HG03064 (cell line): ENCODE results near the gene CAST.
"Not testable (repeated sequence)": the region's sequence is repeated elsewhere in the genome, so short reads cannot be mapped to it uniquely, and the experiment has no call there.

ENCODE experiments used
- ATAC-seq: cut with Tn5 transposase; IDR thresholded peaks from one replicate; pipeline ENCODE4 v1.9.1; 2021; ENCODE audit warnings: low read depth; ENCODE audit not compliant: unreplicated experiment

Gene CAST, protein sequence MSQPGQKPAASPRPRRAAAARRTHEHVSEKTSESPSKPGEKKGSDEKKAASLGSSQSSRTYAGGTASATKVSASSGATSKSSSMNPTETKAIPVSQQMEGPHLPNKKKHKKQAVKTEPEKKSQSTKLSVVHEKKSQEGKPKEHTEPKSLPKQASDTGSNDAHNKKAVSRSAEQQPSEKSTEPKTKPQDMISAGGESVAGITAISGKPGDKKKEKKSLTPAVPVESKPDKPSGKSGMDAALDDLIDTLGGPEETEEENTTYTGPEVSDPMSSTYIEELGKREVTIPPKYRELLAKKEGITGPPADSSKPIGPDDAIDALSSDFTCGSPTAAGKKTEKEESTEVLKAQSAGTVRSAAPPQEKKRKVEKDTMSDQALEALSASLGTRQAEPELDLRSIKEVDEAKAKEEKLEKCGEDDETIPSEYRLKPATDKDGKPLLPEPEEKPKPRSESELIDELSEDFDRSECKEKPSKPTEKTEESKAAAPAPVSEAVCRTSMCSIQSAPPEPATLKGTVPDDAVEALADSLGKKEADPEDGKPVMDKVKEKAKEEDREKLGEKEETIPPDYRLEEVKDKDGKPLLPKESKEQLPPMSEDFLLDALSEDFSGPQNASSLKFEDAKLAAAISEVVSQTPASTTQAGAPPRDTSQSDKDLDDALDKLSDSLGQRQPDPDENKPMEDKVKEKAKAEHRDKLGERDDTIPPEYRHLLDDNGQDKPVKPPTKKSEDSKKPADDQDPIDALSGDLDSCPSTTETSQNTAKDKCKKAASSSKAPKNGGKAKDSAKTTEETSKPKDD

GRCh38 chr5:96661855-96662724 is at the start of gene CAST:
TSS of gene CAST (plus strand) at chr5:96662376. CDS start at chr5:96662423, 47 bp downstream.
- peak; percentile 50 for ATAC-seq

GRCh38 chr5:96614110-96614691 is 48.0 kb upstream of the CAST start:
- ATAC-seq: no peak

DNA sequence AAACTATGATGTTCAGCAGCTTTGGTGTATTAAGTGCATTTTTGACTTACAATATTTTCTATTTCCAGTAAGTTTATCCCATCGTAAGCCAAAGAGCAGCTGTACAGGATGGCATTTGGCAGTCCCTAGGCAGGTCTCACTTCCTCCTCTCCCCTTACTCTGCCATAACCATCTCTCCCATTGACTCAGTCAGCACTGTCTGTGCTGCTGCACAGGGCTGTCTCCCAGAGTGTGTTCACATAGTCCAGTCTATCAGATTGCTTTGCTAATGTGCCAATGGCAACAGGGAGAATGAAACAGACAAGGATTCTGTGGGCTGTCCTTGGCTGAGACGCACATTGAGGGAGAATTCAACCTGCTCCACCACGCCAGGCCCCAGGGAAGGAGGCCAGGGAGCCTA is 47.0 kb upstream of the CAST start:
- no peak for ATAC-seq

GRCh38 chr5:96616801-96617200 is 45.4 kb upstream of the CAST start:
- no peak for ATAC-seq

DNA sequence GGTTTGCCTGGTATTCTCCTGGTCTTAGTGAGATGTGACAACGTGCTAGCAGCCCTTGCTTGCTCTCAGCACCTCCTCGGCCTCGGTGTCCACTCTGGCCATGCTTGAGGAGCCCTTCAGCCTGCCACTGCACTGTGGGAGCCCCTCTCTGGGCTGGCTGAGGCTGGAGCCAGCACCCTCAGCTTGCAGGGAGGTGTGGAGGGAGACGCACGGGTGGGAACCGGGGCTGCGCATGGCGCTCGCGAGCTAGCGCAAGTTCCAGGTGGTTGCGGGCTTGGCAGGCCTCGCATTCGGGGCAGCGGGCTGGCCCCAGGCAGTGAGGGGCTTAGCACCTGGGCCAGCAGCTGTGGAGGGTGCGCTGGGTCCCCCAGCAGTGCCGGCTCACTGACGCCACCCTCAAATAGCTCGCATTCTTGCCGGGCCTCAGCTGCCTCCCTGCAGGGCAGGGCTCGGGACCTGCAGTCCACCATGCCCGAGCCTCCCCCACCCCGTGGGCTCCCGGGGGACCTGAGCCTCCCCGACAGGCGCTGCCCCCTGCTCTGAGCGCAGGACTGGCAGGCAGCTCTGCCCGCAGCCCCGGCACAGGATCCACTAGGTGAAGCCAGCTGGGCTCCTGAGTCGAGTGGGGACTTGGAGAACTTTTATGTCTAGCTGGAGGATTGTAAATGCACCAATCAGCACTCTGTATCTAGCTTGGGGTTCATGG is 43.7 kb upstream of the CAST start:
- not testable (repeated sequence) for ATAC-seq

DNA sequence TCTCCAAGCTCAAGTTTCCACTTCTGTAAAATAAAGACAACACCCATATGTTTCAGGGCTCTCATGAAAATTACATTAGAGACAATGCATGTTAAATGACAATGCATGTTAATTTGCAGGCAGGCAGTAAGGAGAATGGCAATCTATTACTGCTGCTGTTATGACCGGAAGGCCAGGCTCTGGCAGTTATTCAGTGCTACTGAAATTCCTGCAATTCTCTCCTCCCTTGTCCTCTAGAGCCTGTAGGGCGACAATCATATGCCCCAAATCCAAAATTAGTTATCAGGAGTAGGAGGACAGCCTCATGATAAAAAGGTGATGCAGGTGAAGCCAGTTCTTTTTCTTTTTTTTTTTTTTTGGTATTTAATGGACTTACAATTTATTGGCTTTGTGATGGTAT is 42.2 kb upstream of the CAST start:
- ATAC-seq: no peak

- ATAC-seq: no peak
These were observed 37.6 kb upstream of the CAST start for GRCh38 chr5:96624596-96624995.

- ATAC-seq: no peak
These were observed 36.8 kb upstream of the CAST start for GRCh38 chr5:96625365-96625764.

- no peak for ATAC-seq
These were observed 35.2 kb upstream of the CAST start for GRCh38 chr5:96626956-96627355.

- no peak for ATAC-seq
These were observed 34.3 kb upstream of the CAST start for GRCh38 chr5:96627792-96628398.

GRCh38 chr5:96628406-96628805 is 33.8 kb upstream of the CAST start:
- ATAC-seq: no peak

DNA sequence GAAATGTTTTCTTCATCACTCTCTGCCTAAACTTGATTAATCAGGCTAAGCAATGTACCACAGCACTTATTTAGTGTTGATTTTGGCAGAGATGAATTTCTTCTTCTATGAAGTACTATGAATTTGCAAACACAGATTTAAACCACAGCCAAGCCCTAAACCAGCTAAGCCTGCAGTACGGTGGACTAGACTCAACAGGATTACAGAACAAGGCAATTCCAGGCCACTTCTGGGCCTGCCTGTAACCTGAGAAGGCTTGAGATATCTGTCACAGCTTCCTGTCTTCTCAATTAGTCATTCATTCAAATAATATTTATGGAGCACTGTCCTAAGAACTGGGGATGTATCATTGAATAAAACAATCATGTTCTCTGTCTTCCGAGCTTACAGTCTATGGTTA is 32.4 kb upstream of the CAST start:
- ATAC-seq: no peak

DNA sequence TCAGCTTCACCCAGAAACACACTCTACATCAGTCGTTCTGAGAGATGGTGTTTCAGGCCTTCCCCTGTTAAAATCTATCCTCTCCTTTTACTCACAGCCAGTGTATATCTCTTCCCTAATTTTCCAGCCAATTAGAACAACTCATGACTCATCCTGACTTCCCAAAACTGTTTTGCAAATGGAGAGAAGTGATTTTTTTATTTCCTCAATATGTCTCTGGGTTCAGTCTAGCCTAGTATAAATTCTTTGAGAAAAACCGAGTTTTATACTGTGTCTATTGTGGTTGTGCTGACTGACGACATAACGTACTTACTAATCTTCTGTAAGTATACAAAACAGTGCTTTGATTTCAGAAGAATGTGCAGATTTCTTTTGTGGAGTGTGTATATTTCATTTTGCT is 28.4 kb upstream of the CAST start:
- ATAC-seq: no peak

- ATAC-seq: no peak
These were observed 27.3 kb upstream of the CAST start for GRCh38 chr5:96634881-96635280.

DNA sequence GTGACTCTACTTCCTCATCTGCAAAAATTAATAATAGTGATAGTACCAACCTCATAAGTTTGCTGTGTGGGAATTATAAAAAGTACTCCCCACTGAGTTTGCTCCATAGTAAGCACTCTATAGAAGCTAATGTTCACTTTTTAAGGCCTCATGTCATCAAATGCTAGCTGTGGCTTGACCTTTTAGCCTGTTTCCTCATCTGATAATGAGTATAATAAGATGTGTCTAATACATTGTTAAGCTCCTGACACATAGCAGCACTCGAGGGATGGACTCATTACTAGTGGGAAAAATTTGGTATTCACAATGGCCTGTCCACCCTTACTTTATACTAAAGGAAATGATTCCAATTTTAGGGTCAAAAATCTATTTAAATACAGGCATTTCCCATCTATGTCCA is 26.1 kb upstream of the CAST start:
- ATAC-seq: no peak

DNA sequence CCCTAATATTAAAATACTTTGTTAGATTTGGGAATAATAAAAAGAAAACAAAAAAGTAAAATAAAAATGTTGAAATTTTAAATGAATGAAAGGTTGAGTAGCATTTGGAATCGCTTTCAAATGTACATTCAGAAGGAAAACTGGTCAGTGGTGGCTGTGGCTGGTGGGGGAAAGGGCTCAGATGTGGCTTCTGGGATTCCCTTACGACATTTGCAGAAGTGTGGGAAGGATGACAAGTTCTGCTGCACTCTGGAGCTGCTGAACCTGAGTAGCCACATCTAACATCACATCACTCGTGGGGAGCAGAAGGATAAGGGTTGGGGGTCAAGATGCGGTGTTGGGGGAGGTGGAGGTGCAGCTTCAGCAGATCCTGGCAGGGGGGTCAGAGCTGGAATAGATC is 25.6 kb upstream of the CAST start:
- ATAC-seq: no peak

GRCh38 chr5:96637196-96637595 is 25.0 kb upstream of the CAST start:
- ATAC-seq: no peak

DNA sequence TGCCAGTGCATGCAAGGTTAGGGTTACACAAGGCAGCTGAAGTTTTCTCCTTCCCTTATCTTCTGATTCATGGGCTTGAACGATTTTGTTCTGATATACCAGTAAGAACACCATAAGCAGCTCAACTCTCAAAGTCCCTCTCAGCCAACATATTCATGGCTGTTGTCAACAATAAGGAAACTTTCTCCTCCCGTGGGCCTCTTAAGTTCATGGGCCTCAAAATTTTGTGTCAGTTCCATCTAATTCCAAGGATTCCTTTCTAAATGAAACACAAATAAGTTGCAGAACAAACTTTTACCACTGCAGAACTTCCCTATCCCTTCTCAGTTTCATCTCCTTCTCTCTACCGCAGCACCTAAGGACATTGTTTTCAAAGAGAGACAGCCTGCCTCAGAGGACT is 23.6 kb upstream of the CAST start:
- no peak for ATAC-seq

DNA sequence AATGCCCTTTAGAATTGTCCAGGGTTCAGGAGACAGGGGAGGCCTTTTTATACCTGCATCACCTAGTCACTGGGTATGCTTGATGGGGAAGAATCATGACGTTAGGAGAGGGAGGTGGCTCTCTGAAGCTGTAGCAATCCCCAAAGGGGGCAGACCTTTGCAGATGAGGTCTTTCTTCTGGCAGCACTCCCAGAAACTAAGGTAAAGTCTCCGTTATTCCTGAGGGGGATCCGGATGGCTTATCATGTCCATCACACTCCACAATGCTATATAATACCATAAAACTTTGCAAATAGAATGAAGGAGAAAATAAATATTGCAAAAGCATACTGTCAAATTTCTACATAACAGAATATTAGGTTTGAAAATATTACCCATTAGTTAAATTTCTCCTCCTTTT is 21.5 kb upstream of the CAST start:
- ATAC-seq: no peak
